ENCODE results near the gene MYO3B. TPM values are rescaled to one million over a fixed set of nuclear protein-coding genes. Genes with fewer than 3 reads are reported as not detected.

MYO3B gene
- total RNA-seq, 1 donor from 2014 or later: not detected

DNA sequence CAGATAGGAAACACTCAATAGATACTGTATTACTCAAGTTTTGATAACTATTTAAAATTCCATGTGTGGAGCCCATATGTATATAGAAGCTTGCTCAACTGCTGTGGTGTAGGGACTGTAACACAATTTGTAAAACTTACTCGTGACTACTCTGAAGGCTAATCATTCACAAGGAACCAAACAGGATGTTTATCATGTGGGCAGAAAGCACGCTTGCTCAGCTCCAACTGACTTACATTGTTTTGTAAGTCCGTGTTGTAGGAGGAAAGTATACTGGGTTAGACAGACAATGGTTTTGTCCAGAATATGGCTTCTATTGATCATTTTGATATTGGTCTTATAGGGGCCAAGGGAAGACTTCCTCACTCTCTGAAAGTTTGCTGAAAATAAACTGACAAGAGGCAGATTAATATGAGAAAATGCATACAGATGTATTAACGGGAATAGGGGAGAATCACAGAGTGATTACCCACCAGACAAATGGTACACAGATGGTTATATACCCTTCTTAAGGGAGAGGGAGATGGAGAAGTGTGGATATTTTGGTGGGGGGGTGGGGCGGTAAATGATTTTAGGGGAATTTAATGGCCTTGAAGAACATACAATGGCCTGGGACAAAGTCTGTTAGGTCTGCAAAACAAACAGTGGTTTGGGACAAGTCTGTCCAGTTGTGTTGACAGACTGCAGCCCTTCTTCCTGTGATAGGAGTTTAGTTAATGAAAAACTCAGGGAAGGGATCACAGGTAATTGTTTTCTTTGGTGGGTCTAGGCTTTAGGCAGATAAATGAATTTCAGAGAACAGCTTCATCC lies 277.9 kb downstream of the MYO3B start:
- DNase-seq (no peak), ATAC-seq (ENCODE audit: low read depth) (no peak)
- Mint-ChIP-seq H3K4me1 (no peaks in the 10 kb centered on the region), H3K9me3 (no peaks in the 10 kb centered on the region), H3K4me3 (no peak overlapping the region), H3K27me3 (no peaks in the 10 kb centered on the region), H3K27ac (no peak overlapping the region), H3K36me3 (ENCODE audit: low read depth) (no peaks in the 10 kb centered on the region)
- intact Hi-C loops (cut with micrococcal nuclease): no loop called here
- ChIA-PET CTCF (no interaction called here), POLR2A (no interaction called here)
- TF ChIP-seq CTCF (IDR thresholded peaks at IDR 0.05): no peak

- H3K4me1 Mint-ChIP-seq: no peaks in the 10 kb centered on the region
- intact Hi-C loops (cut with micrococcal nuclease): no loop called here
- POLR2A ChIA-PET: no interaction called here
- no peak overlapping the region for H3K4me3 Mint-ChIP-seq
- ATAC-seq (ENCODE audit: low read depth) (no peak), DNase-seq (no peak)
- TF ChIP-seq CTCF (IDR thresholded peaks at IDR 0.05): no peak
- H3K9me3 Mint-ChIP-seq: no peaks in the 10 kb centered on the region
- no peaks in the 10 kb centered on the region for H3K27me3 Mint-ChIP-seq
- CTCF ChIA-PET: no interaction called here
- no peak overlapping the region for H3K27ac Mint-ChIP-seq
- no peaks in the 10 kb centered on the region for H3K36me3 Mint-ChIP-seq (ENCODE audit: low read depth)
These were observed 279.0 kb downstream of the MYO3B start for GRCh38 chr2:170456914-170457313.

DNA sequence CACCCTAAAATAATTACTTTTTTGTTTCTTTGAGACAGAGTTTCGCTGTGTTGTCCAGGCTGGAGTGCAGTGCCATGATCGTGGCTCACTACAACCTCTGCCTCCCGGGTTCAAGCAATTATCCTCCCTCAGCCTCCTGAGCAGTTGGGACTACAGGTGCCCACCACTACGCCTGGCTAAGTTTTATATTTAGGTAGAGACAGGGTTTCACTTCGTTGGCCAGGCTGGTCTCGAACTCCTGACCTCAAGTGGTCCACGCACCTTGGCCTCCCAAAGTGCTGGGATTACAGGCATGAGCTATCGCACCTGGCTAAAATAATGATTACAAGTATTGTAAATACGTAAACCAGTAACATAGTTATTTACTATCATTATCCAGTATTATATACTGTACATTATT lies 279.8 kb downstream of the MYO3B start:
- no peak for ATAC-seq (ENCODE audit: low read depth)
- Mint-ChIP-seq H3K36me3 (ENCODE audit: low read depth) (no peaks in the 10 kb centered on the region), H3K4me1 (no peaks in the 10 kb centered on the region), H3K27ac (no peak overlapping the region), H3K27me3 (no peaks in the 10 kb centered on the region), H3K4me3 (no peak overlapping the region), H3K9me3 (no peaks in the 10 kb centered on the region)
- ChIA-PET CTCF (no interaction called here), POLR2A (no interaction called here)
- intact Hi-C loops (cut with micrococcal nuclease): no loop called here
- no peak for DNase-seq
- no peak for TF ChIP-seq CTCF (IDR thresholded peaks at IDR 0.05)

- Mint-ChIP-seq H3K27me3 (no peaks in the 10 kb centered on the region), H3K36me3 (ENCODE audit: low read depth) (no peaks in the 10 kb centered on the region), H3K9me3 (no peaks in the 10 kb centered on the region), H3K27ac (no peak overlapping the region), H3K4me1 (no peaks in the 10 kb centered on the region), H3K4me3 (no peak overlapping the region)
- no peak for TF ChIP-seq CTCF (IDR thresholded peaks at IDR 0.05)
- ChIA-PET CTCF (no interaction called here), POLR2A (no interaction called here)
- intact Hi-C loops (cut with micrococcal nuclease): no loop called here
- DNase-seq (no peak), ATAC-seq (ENCODE audit: low read depth) (no peak)
These were observed 283.9 kb downstream of the MYO3B start for GRCh38 chr2:170461889-170462288.

DNA sequence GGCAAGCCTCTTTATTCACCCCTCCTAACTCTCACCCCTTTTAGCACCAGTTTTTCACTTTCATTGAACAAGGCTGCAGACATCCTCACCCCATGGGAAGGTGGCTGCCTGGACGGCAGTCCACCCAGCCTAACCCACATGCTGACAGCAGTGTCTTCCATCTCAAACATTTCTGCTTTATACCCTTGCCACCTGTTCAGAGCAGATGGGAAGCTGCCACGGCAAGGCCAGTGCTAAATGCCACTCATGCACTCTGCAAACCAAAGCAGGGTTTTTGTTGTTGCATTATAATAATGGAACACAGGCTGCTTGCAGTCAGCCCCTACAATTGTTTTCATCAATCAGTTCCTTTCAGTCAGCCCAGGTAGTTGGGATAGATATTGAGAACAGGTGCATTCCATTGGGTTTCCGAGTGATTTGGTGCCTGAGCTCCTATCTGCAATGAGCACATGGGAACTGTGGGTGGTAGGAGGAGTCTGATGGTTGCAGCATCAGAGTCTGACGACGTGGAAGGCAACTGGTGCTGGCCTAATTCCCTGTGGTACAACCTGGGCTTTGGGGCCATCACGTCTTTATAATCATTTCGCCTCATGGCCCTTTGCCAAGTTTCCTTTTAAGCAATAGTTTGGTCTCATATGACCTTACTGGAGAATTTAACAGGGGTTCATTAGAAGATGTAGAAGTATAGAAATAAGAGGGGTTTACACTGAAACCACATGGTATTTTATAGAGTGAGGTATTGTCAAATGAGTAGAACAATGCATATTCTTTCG lies 284.7 kb downstream of the MYO3B start:
- POLR2A ChIA-PET: no interaction called here

More for the DNA sequence above, 284.7 kb downstream of the MYO3B start:
- intact Hi-C loops (cut with micrococcal nuclease): no loop called here
- ATAC-seq (ENCODE audit: low read depth): no peak
- H3K9me3 Mint-ChIP-seq: no peaks in the 10 kb centered on the region
- no peak overlapping the region for H3K27ac Mint-ChIP-seq
- TF ChIP-seq CTCF (IDR thresholded peaks at IDR 0.05): no peak
- H3K4me1 Mint-ChIP-seq: no peaks in the 10 kb centered on the region
- no peak for DNase-seq
- CTCF ChIA-PET: no interaction called here
- no peak overlapping the region for H3K4me3 Mint-ChIP-seq
- no peaks in the 10 kb centered on the region for H3K36me3 Mint-ChIP-seq (ENCODE audit: low read depth)
- H3K27me3 Mint-ChIP-seq: no peaks in the 10 kb centered on the region

Measured in activated B cell treated with CpG ODN at 0.5 μM for 24 hours (primary cell).